HG03045 (cell line): ENCODE data around the gene STUB1.

ENCODE experiments used
- ATAC-seq: cut with Tn5 transposase; IDR thresholded peaks from one replicate; pipeline ENCODE4 v1.9.1; 2021; ENCODE audit warnings: mild to moderate bottlenecking, moderate library complexity; ENCODE audit not compliant: unreplicated experiment

STUB1 gene

DNA sequence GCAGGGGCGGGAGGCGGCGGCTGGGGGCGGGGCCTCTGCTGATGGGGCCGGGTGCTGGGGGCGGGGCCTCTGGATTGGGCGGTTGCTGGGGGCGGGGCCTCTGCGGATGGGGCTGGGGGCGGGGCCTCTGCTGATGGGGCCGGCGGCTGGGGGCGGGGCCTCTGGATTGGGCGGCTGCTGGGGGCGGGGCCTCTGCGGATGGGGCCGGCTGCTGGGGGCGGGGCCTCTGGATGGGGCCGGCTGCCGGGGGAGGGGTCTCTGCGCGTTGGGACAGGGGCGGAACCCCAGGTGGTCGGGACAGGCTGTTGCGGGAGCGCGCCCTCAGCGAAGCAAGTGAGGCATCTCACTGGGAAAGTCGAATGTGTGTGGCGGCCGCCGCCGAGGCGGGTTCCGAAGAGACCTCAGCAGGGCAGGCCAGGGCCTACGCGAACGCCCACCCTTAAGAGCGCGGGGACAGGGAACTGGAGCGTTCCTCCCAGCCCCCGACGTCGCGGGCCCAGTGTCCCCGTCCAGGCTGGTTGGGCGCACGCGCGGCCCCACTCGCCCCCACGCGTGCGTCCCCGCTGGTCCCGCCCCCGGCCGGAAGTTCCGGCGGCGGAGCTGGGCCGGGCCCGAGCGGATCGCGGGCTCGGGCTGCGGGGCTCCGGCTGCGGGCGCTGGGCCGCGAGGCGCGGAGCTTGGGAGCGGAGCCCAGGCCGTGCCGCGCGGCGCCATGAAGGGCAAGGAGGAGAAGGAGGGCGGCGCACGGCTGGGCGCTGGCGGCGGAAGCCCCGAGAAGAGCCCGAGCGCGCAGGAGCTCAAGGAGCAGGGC, at the start of gene STUB1:
TSS of gene STUB1 (plus strand) at position 597 of the 811 bp plus-strand sequence. CDS start at position 713, 116 bp downstream.
- peak; percentile 37 for ATAC-seq

- no peak for ATAC-seq
These were observed 49.3 kb upstream of the STUB1 start, which contains the start of gene WFIKKN1 for GRCh38 chr16:630815-631405. Gene WFIKKN1 (plus strand): TSS chr16:630985. CDS start chr16:631254, 269 bp downstream.

- ATAC-seq: no peak
These were observed 48.3 kb upstream of the STUB1 start for GRCh38 chr16:631808-632358.

GRCh38 chr16:632486-633335, 47.5 kb upstream of the STUB1 start:
- ATAC-seq: no peak

DNA sequence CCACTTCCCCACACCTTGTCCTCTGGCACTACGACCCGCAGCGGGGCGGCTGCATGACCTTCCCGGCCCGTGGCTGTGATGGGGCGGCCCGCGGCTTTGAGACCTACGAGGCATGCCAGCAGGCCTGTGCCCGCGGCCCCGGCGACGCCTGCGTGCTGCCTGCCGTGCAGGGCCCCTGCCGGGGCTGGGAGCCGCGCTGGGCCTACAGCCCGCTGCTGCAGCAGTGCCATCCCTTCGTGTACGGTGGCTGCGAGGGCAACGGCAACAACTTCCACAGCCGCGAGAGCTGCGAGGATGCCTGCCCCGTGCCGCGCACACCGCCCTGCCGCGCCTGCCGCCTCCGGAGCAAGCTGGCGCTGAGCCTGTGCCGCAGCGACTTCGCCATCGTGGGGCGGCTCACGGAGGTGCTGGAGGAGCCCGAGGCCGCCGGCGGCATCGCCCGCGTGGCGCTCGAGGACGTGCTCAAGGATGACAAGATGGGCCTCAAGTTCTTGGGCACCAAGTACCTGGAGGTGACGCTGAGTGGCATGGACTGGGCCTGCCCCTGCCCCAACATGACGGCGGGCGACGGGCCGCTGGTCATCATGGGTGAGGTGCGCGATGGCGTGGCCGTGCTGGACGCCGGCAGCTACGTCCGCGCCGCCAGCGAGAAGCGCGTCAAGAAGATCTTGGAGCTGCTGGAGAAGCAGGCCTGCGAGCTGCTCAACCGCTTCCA, 46.7 kb upstream of the STUB1 start:
- no peak for ATAC-seq

GRCh38 chr16:634051-634670, 46.0 kb upstream of the STUB1 start:
- ATAC-seq: no peak

- no peak for ATAC-seq
These were observed 45.2 kb upstream of the STUB1 start for GRCh38 chr16:634996-635395.

- no peak for ATAC-seq
These were observed 44.5 kb upstream of the STUB1 start for GRCh38 chr16:635573-636205.

DNA sequence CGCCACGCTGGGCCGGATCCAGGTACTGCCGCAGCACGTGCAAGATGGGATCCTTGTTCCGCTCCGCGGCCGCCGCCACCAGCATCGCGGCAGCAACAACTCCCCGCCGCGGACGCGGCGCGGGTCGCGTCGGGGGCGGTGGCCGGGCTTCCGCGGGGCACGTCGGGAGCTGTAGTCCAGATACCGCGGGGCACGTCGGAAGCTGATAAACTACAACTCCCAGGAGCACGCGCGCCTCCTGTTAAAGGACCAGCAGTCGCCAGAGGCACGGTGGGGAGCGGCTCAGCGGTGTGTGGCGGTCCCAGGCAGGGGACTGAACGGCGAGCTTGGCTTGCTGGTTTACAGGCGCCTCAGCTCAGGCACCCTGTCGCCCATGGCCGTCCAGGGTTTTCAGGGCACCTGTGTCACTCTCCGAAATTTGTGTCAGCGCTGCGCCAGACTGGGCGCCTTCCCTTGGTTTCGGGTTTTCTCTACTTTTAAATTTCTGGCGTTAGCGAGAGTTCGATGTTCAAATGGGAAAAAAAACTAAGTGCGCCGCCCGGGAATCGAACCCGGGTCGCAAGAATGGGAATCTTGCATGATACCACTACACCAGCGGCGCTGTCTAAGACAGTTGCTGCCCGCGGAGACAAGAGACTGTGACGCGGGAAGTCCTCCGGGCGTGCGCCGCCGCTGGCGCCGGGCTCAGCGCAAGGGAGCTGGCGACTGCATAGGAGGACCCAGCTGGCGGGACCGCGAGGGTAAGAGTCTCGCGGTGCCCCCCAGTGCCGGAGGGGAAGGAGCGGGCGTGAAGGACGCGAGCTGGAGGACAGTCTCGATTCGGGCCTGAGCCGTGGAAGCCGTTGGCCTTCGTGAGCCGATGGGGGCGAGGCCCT, 43.8 kb upstream of the STUB1 start, which contains the start of gene METTL26:
TSS of gene METTL26 (minus strand) at position 100 of the 875 bp plus-strand sequence. CDS start at position 85, 15 bp downstream.
- peak; percentile 60 for ATAC-seq

DNA sequence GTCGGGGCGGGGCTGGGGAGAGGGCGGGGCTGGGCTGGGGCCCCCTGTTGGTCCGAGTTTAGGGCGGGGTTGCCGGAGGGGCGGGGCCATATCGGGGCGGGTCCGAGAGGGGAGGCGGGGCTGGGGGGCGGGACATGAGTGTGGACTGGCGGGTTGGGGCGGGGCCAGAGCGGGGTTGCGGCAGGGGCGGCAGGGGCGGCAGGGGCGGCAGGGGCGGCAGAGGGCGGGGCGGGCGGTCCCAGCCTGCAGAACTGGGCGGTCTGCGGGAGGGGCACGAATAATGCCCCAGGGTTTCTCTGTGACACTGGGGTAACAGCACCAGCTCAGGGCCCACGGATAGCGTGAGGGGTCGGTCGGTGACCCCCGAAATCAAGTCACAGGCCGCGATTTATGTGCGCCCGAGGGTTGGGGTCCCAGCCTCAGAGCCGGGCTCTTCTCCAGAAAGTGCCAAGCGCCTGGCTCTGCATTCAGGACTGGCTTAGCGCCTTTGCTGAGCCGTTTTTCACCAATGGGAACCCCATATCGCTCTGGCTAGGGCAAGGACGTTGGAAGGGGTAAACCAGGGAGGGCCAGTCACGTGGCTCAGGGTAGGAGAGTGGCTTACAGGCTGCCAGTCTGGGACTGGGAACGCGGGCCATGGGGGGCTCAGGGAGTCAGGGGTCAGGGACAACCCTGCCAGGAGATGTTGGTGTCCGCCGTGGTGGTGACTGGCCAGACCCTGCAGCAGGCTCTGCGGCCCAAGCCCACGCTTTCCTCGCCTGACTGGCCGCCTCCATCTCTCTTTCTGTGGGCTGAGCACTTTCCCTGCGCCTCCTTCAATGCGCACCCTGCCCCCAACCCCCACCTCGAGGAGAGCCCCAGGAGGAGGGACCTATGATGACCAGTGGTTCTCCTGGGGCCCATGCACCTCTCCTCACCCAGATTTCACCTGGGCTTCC, 42.9 kb upstream of the STUB1 start:
- peak; percentile 0 for ATAC-seq

- no peak for ATAC-seq
These were observed 42.1 kb upstream of the STUB1 start for GRCh38 chr16:638034-638543.

GRCh38 chr16:638836-639235, 41.4 kb upstream of the STUB1 start:
- no peak for ATAC-seq

DNA sequence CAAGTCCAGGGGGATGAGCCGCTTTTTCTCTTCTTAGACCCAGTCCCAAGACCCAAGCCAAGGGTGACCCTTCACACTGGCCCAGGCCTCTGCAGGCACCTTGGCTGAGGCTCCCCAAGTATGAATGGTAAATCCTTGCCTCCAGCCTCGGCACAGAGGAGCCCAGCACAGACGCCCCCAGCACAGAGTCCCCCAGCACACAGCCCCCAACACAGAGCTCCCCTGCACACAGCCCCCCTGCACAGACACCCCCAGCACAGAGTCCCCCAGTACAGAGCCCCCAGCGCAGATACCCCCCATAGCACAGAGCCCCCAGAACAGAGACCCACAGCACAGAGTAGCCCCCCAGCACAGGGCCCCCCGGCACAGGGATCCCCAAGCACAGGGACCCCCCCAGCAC, 39.6 kb upstream of the STUB1 start:
- no peak for ATAC-seq

GRCh38 chr16:641326-642188, 38.7 kb upstream of the STUB1 start, which contains the start of gene MCRIP2:
Gene MCRIP2 (plus strand): TSS chr16:641828. CDS start chr16:641992, 164 bp downstream.
- peak; percentile 39 for ATAC-seq

- peak; percentile 41 for ATAC-seq
These were observed 37.8 kb upstream of the STUB1 start for GRCh38 chr16:642189-643049.
